Mesenchymal stem cell (in vitro differentiated cells and primary cell): ENCODE data around the gene P2RX3.
A peak's percentile ranks its signal among the peaks of the same experiment; 100 is the strongest.

Source experiments
- DNase-seq: peaks from one replicate; pipeline ENCODE4 v3.0.0-alpha.2; 2013
- H2AFZ ChIP-seq: one replicate; pipeline ENCODE4 v1.6.1; 2013; ENCODE audit warnings: low read depth, mild to moderate bottlenecking, control low read depth, inconsistent platforms, low read length, moderate library complexity
- H2AK5ac ChIP-seq: 2 replicates; pipeline ENCODE4 v1.6.1; 2013; ENCODE audit warnings: low read length, moderate library complexity, mild to moderate bottlenecking, inconsistent platforms; ENCODE audit not compliant: severe bottlenecking
- H2BK120ac ChIP-seq: one replicate; pipeline ENCODE4 v1.6.1; 2013; ENCODE audit warnings: low read depth, mild to moderate bottlenecking, inconsistent platforms, low read length, moderate library complexity
- H2BK12ac ChIP-seq, 2 experiments: one replicate each; pipeline ENCODE4 v1.6.1; 2013; ENCODE audit warnings: inconsistent platforms in 2 of 2, low read length in 2 of 2, mild to moderate bottlenecking in 2 of 2, moderate library complexity in 2 of 2, control low read depth in 1 of 2
- H2BK15ac ChIP-seq: one replicate; pipeline ENCODE4 v1.6.1; 2013; ENCODE audit warnings: mild to moderate bottlenecking, low read depth, inconsistent platforms; ENCODE audit not compliant: poor library complexity, severe bottlenecking
- H2BK5ac ChIP-seq: 2 replicates; pipeline ENCODE4 v1.6.1; 2013; ENCODE audit warnings: low read depth, mild to moderate bottlenecking, low read length, control low read depth, inconsistent platforms; ENCODE audit not compliant: poor library complexity, severe bottlenecking
- H3K14ac ChIP-seq, 2 experiments: one replicate each; pipeline ENCODE4 v1.6.1; 2013; ENCODE audit warnings: inconsistent platforms in 2 of 2, low read length in 2 of 2, control low read depth in 1 of 2, mild to moderate bottlenecking in 1 of 2, moderate library complexity in 1 of 2
- H3K18ac ChIP-seq, 2 experiments: one replicate each; pipeline ENCODE4 v1.6.1; 2013; ENCODE audit warnings: inconsistent platforms in 2 of 2, low read length in 2 of 2, control low read depth in 1 of 2, low read depth in 1 of 2, mild to moderate bottlenecking in 1 of 2
- H3K23ac ChIP-seq, 2 experiments: one replicate each; pipeline ENCODE4 v1.6.1; 2013; ENCODE audit warnings: inconsistent platforms in 2 of 2, low read length in 2 of 2, mild to moderate bottlenecking in 2 of 2, moderate library complexity in 2 of 2, control low read depth in 1 of 2
- H3K27ac ChIP-seq: 2 replicates; pipeline ENCODE4 v1.5.1; 2013; ENCODE audit warnings: mild to moderate bottlenecking, moderate library complexity, low read length, control low read depth, inconsistent platforms; ENCODE audit not compliant: poor library complexity, severe bottlenecking
- H3K27me3 ChIP-seq, 2 experiments: 2 replicates each; pipeline versions ENCODE4 v1.6.1 to v1.7.0; 2013; ENCODE audit warnings: low read length in 2 of 2, mild to moderate bottlenecking in 2 of 2, moderate library complexity in 2 of 2, control low read depth in 1 of 2, inconsistent platforms in 1 of 2; ENCODE audit not compliant: control insufficient read depth in 1 of 2, insufficient read depth in 1 of 2
- H3K36me3 ChIP-seq, 2 experiments: 2 replicates each; pipeline versions ENCODE4 v1.6.1 to v1.7.0; 2013; ENCODE audit warnings: low read length in 2 of 2, control low read depth in 1 of 2, inconsistent platforms in 1 of 2, low read depth in 1 of 2, mild to moderate bottlenecking in 1 of 2; ENCODE audit not compliant: insufficient read depth in 2 of 2, control insufficient read depth in 1 of 2
- H3K4ac ChIP-seq, 2 experiments: one replicate each; pipeline ENCODE4 v1.6.1; 2013; ENCODE audit warnings: inconsistent platforms in 2 of 2, low read length in 2 of 2, mild to moderate bottlenecking in 2 of 2, moderate library complexity in 2 of 2, control low read depth in 1 of 2, low read depth in 1 of 2
- H3K4me1 ChIP-seq: 2 replicates; pipeline ENCODE4 v1.6.1; 2013; ENCODE audit warnings: low read depth, low read length, control low read depth; ENCODE audit not compliant: control insufficient read depth, insufficient read depth
- H3K4me2 ChIP-seq: 2 replicates; pipeline ENCODE4 v1.6.1; 2013; ENCODE audit warnings: low read length, mild to moderate bottlenecking, inconsistent platforms; ENCODE audit not compliant: poor library complexity, severe bottlenecking
- H3K4me3 ChIP-seq, 2 experiments: 2 replicates each; pipeline versions ENCODE4 v1.5.1 to v1.7.0; 2013; ENCODE audit warnings: low read length in 2 of 2, mild to moderate bottlenecking in 2 of 2, control low read depth in 1 of 2, low read depth in 1 of 2; ENCODE audit not compliant: insufficient read depth in 1 of 2
- H3K79me1 ChIP-seq: replicated peaks from 2 replicates; pipeline ENCODE4 v1.6.1; 2013; ENCODE audit warnings: mild to moderate bottlenecking, control low read depth, low read length, inconsistent platforms; ENCODE audit not compliant: poor library complexity, severe bottlenecking
- H3K9ac ChIP-seq: 2 replicates; pipeline ENCODE4 v1.7.0; 2013; ENCODE audit warnings: mild to moderate bottlenecking, low read length, moderate library complexity
- H3K9me3 ChIP-seq: 2 replicates; pipeline ENCODE4 v1.7.0; 2013; ENCODE audit warnings: mild to moderate bottlenecking, low read length; ENCODE audit not compliant: control insufficient read depth
- H4K8ac ChIP-seq: one replicate; pipeline ENCODE4 v1.6.1; 2013; ENCODE audit warnings: inconsistent platforms, mild to moderate bottlenecking, low read length, moderate library complexity
- H4K91ac ChIP-seq: one replicate; pipeline ENCODE4 v1.6.1; 2013; ENCODE audit warnings: mild to moderate bottlenecking, low read length, inconsistent platforms
- WGBS: methylation state at CpG from one replicate; pipeline ENCODE4 v1.1.7; 2013; ENCODE audit warnings: mixed read lengths; 5-methylcytosine and 5-hydroxymethylcytosine counted together

Gene P2RX3

GRCh38 chr11:57314221-57314973, 23.8 kb upstream of the P2RX3 start:
- H4K8ac ChIP-seq, result no peak overlapping the region
- H2AFZ ChIP-seq, result no peak overlapping the region
- peak overlapping the region in 1 of 2 experiments; percentile 42 for H3K18ac ChIP-seq
- H3K9me3 ChIP-seq, result no peaks in the 10 kb centered on the region
- no peak for DNase-seq
- no peak overlapping the region for H3K4me2 ChIP-seq
- no peak overlapping the region for H2BK120ac ChIP-seq
- no peak overlapping the region for H3K27ac ChIP-seq
- no peaks in the 10 kb centered on the region for H3K27me3 ChIP-seq
- H3K79me1 ChIP-seq, result peaks cover 54% of the 10 kb centered on the region
- H3K4me3 ChIP-seq, result no peak overlapping the region
- no peak overlapping the region for H2BK5ac ChIP-seq
- H3K4ac ChIP-seq, result no peak overlapping the region
- H2BK15ac ChIP-seq, result no peak overlapping the region
- H4K91ac ChIP-seq, result no peak overlapping the region
- peaks cover 50% of the 10 kb centered on the region for H3K4me1 ChIP-seq
- H3K9ac ChIP-seq, result no peak overlapping the region
- H2BK12ac ChIP-seq, result peak overlapping the region; percentile 11 to 34
- peak overlapping the region in 1 of 2 experiments; percentile 15 for H3K14ac ChIP-seq
- no peak overlapping the region for H2AK5ac ChIP-seq
- H3K23ac ChIP-seq, result no peak overlapping the region
- 95% methylated on average over 15 of the region's 15 CpGs for WGBS
- peaks cover 76 to 84% of the 10 kb centered on the region in 2 experiments for H3K36me3 ChIP-seq

- Histone ChIP-seq H3K27me3 (no peaks in the 10 kb centered on the region), H2BK12ac (no peak overlapping the region), H2BK120ac (no peak overlapping the region), H2AK5ac (no peak overlapping the region), H2BK5ac (no peak overlapping the region), H3K18ac (peak overlapping the region in 1 of 2 experiments; percentile 35), H3K23ac (no peak overlapping the region), H3K27ac (peak overlapping the region; percentile 2), H2AFZ (no peak overlapping the region), H4K8ac (no peak overlapping the region), H2BK15ac (no peak overlapping the region), H3K4me3 (no peak overlapping the region), H3K4ac (no peak overlapping the region), H3K9me3 (no peaks in the 10 kb centered on the region), H3K14ac (no peak overlapping the region), H3K4me1 (peaks cover 46% of the 10 kb centered on the region), H3K4me2 (no peak overlapping the region), H3K36me3 (peaks cover 74 to 83% of the 10 kb centered on the region in 2 experiments), H3K9ac (peak overlapping the region; percentile 46), H4K91ac (no peak overlapping the region), H3K79me1 (peaks cover 54% of the 10 kb centered on the region)
- DNase-seq, result peak; percentile 87
- WGBS, result 3% methylated on average over 8 of the region's 8 CpGs
These were observed 22.7 kb upstream of the P2RX3 start for GRCh38 chr11:57315491-57315890.

DNA sequence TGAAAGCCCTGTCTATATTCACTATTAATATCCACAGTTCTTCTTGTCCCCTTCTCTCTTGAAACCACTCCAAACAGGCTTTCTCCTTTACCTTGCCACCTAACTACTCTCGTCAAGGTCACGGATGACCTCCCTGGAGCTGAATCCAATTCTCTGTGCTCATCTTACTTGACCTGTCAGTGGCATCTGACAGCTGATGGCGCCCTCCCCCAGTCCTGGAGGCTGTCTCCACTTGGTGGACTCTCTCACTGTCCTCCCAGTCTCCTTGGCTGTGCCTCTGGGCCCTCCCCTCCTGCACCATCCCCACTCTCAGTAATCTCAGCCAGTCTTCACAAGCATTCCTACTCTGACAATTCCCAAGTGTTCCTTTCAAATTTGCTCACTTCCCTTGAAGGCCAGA, 22.1 kb upstream of the P2RX3 start:
- Histone ChIP-seq H2AK5ac (no peak overlapping the region), H3K4me2 (no peak overlapping the region), H4K91ac (peak overlapping the region; percentile 53), H3K23ac (no peak overlapping the region), H3K14ac (no peak overlapping the region), H4K8ac (no peak overlapping the region), H3K9me3 (no peaks in the 10 kb centered on the region), H2BK120ac (no peak overlapping the region), H3K9ac (peak overlapping the region; percentile 46), H3K36me3 (peaks cover 76 to 88% of the 10 kb centered on the region in 2 experiments), H2BK15ac (no peak overlapping the region), H3K4me1 (peaks cover 42% of the 10 kb centered on the region), H3K4me3 (no peak overlapping the region), H2AFZ (no peak overlapping the region), H3K4ac (peak overlapping the region in 1 of 2 experiments; percentile 1), H3K18ac (peak overlapping the region; percentile 38 to 69), H3K27me3 (no peaks in the 10 kb centered on the region), H2BK12ac (peak overlapping the region; percentile 30 to 59), H3K27ac (peak overlapping the region; percentile 9), H3K79me1 (peaks cover 55% of the 10 kb centered on the region), H2BK5ac (no peak overlapping the region)
- no peak for DNase-seq
- WGBS, result 66% methylated on average over 3 of the region's 3 CpGs

DNA sequence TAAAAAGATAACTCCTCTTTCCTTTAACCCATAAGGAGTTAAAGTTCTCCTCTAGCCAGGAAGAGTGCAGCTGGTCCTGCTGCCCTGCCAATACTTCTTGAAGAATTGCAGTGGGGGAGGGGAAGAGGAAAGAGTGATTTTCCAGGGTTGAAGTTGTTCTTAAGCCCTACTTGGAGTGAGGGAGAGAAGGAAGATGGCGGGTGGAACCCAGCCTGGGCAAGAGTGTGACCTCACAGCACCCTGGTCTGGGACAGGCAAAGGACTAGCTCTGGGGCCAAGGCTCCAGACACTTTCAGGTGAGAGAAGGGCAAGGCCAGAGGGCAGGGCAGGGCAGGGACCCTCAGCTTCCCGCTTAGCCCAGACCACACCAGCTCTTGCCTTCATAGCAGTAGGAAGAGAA, 20.0 kb upstream of the P2RX3 start:
- Histone ChIP-seq H3K9me3 (no peaks in the 10 kb centered on the region), H3K27me3 (no peaks in the 10 kb centered on the region), H3K4me2 (no peak overlapping the region), H3K9ac (peak overlapping the region; percentile 56), H4K8ac (peak overlapping the region; percentile 1), H3K4ac (peak overlapping the region in 1 of 2 experiments; percentile 1), H3K4me1 (peaks cover 37% of the 10 kb centered on the region), H3K27ac (no peak overlapping the region), H3K36me3 (peaks cover 64 to 78% of the 10 kb centered on the region in 2 experiments), H2BK15ac (no peak overlapping the region), H3K18ac (peak overlapping the region in 1 of 2 experiments; percentile 15), H2BK5ac (no peak overlapping the region), H3K79me1 (peaks cover 48% of the 10 kb centered on the region), H2BK120ac (no peak overlapping the region), H3K23ac (no peak overlapping the region), H2AFZ (no peak overlapping the region), H3K14ac (no peak overlapping the region), H2AK5ac (peak overlapping the region; percentile 24), H3K4me3 (peak overlapping the region in 1 of 2 experiments; percentile 63), H4K91ac (peak overlapping the region; percentile 29), H2BK12ac (no peak overlapping the region)
- no peak for DNase-seq
- WGBS, result 80% methylated on average over 2 of the region's 2 CpGs
